Coronary artery (tissue), 2 donors: ENCODE measurements around the gene SMIM35.

Experiments
- DNase-seq: peaks from one replicate; pipeline ENCODE4 v3.0.0-alpha.2; 2017; ENCODE audit warnings: low spot score
- H3K27ac ChIP-seq, 2 donors: fragments of 200-600 bp; sonication (generic); one replicate each; pipeline ENCODE4 v1.5.1; 2016 to 2019
- H3K4me3 ChIP-seq: fragments of 200-600 bp; sonication (generic); 2 replicates; pipeline ENCODE4 v1.5.1; 2016; ENCODE audit warnings: mild to moderate bottlenecking, moderate library complexity
- TF ChIP-seq, protein P1 (sequence below): fragments of 200-600 bp; sonication (generic); IDR thresholded peaks from one replicate; pipeline ENCODE4 v1.5.1; 2019; ENCODE audit warnings: antibody characterized with exemption

SMIM35 gene

DNA sequence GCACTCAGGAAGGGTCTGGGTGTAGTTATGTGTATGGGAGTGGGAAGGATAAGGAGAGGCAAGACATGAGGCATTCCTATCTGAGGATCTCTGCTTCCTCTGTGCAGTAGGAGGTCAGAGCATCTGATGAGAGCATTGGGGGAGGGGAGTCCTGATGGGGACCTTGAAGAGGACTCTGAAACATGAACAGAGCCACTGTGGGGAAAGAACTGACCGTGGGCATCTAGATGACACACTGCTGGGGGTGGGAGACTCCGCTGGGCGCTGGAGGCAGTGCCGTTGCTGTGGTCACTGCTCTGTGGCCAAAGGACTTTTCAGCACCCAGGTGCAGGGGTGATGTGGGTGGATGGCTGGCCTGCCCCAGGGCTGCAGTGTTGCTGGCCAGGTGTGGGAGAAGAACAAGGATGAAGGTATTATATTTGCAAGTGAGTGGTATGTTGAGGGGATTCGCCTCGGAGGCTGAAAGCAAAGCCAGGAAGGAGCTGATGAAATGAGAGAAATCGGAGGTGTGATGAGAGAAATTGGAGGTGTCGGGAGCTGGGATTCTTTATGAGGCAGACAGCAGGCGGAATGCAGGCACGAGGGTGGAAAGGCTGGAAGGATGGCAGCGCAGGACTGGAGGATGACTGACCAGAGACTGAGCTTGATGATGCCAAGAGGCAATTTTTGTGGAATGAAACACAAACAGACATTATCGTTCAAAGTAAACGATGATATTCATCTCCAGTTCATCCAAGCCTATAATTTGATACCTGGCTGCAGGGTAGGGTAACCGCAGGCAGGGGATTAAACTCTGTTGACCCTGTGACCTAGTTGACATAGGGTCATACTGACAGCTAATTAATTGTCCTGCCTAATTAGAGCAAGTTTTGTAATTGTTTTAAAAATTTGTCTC, 29.3 kb downstream of the SMIM35 start:
- H3K27ac ChIP-seq = no peak overlapping the region
- DNase-seq = peak; percentile 41
- TF ChIP-seq, protein P1, sequence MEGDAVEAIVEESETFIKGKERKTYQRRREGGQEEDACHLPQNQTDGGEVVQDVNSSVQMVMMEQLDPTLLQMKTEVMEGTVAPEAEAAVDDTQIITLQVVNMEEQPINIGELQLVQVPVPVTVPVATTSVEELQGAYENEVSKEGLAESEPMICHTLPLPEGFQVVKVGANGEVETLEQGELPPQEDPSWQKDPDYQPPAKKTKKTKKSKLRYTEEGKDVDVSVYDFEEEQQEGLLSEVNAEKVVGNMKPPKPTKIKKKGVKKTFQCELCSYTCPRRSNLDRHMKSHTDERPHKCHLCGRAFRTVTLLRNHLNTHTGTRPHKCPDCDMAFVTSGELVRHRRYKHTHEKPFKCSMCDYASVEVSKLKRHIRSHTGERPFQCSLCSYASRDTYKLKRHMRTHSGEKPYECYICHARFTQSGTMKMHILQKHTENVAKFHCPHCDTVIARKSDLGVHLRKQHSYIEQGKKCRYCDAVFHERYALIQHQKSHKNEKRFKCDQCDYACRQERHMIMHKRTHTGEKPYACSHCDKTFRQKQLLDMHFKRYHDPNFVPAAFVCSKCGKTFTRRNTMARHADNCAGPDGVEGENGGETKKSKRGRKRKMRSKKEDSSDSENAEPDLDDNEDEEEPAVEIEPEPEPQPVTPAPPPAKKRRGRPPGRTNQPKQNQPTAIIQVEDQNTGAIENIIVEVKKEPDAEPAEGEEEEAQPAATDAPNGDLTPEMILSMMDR = no peak
- no peak overlapping the region for H3K4me3 ChIP-seq

DNA sequence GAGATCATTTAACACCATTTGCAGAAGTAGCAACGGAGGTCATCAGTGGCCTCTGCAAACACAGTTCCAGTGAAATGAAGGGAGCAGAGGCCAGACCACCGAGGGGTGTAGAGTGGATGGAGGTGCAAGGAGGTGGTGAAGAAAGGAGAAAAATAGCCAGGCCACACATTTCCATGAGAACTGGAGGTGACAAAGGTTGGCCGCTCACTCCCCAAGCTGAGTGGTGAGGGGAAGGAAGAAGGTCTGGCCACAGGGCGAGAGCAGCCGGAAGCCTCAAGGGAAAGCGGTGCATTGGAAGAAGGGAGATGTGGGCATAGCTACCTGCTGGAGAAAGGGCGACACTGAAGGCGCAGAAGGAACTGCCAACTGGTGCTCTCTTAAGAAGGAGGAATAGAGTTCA, 30.0 kb downstream of the SMIM35 start:
- TF ChIP-seq, protein P1 = no peak
- peak; percentile 55 for DNase-seq
- no peak overlapping the region for H3K4me3 ChIP-seq
- H3K27ac ChIP-seq = no peak overlapping the region

DNA sequence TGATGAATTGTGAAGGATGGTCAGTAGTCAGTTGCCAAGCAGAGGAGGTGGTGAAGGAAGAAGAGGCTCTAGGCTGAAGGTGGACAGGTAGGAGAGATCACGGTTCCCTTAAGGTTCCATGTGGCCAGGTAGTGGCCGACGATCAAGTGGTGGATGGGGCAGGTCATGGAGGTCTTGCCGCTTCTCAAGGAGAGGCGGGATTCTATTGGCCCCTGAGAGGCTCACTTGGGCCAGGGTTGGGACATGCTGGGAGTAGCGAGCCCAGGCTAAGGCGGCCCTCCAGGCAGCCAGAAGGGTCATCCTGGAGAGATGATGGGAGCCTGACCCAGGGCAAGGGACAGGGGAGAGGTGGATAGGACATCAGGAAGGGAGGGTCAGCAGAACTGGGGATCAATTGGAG, 30.8 kb downstream of the SMIM35 start:
- H3K4me3 ChIP-seq = no peak overlapping the region
- DNase-seq = peak; percentile 58
- TF ChIP-seq, protein P1 = no peak
- no peak overlapping the region for H3K27ac ChIP-seq

DNA sequence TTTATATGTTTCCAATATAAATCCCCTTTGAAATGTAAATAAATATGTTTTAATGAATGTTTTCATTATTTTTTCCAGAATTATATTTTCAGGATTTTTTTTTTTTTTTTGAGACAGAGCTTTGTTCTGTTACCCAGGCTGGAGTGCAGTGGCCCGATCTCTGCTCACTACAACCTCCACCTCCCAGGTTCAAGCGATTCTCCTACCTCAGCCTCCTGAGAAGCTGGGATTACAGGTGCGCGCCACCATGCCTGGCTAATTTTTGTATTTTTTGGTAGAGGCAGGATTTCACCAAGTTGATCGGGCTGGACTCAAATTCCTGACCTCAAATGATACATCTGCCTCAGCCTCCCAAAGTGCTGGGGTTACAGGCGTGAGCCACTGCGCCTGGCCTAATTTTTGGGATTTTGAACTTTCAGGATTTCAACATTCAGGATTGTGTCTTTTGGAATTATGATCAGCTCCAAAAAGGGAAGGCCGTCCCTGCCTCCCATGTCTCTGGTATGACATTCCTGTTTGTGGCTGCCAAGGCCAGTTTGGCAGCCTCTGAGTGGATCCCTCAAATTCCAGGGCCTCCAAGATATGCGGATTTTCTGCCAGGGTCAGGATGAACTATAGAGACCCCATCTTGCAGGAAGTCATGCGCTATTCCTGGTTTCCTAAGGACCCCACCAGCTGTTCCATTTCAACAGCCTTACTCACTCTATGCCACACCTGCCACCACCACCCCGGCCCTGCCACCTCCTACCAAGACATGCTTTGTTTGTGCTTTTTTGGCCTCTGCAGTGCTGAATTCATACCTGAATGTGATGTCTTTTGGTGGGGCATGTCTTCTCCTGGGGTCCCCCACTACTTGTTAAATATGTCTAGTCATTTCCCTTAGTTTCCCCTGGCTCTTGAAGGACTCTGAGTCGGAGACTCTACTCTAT, 31.8 kb downstream of the SMIM35 start:
- Histone ChIP-seq H3K27ac (no peak overlapping the region), H3K4me3 (no peak overlapping the region)
- TF ChIP-seq, protein P1 = no peak
- peak; percentile 45 for DNase-seq

DNA sequence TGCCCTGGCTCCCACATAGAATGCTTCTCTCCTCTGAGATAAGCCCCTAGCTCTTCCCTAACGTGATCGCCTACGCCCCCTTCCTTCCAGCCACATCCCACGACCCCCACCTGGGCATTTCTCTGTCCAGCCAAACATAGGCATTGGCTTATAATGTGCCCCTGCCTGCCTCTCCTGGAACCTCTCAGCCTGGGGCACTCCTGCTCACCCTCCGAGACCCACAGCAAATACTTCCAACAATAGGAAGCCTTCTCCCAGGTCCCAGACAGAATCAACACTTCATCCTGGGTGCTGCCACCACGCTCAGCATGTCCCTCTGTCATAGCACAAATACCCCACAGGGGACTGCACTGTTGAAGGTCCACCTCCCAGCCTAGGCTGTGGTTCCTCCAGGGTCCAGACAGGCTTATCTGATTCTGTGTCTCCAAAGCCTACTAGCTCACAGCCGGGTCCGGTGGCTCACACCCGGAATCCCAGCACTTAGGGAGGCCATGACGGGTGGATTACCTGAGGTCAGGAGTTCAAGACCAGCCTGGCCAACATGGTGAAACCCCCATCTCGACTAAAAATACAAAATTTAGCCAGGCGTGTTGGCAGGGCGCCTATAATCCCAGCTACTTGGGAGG, 34.1 kb downstream of the SMIM35 start:
- TF ChIP-seq, protein P1 = no peak
- peak; percentile 67 for DNase-seq
- Histone ChIP-seq H3K27ac (no peak overlapping the region), H3K4me3 (no peak overlapping the region)

DNA sequence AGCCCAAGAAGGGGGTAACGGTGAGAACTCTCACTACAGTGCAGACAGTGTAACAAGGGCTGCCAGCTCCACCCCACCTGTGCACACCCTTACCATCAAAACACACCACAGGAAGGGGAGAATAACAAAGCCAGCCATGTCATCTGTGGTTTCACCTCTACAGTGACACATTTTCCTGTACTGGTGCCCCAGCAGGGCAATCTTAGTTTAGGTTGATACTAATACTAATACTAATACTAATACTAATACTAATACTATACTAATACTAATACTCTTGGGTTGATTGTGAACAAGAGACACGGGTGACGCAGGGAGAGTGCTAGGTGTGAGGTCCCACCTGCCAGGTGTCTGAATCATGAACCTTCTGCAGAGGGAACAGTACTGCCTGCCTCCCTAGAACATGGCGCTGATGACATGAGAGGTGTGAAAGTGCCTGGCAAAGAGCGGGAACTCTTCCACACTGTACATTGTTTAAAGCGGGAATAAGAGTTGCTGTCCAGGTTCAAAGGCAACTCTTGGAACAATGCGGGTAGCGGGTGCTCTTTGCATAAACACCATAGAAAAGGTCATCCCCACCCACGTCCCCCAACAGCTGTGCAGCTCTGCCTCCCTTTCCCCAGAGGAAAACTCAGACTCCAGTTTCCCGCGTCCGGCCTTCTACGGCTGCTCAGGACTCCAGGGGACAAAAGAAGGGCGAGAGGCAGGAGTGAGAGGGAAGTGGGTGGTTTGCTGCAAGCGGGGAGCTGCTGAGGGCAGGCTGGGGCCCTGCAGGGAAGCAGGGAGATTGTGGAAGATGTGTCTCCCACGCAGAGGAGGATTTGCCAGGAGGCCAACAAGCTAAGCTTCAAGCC, 34.9 kb downstream of the SMIM35 start:
- Histone ChIP-seq H3K27ac (no peak overlapping the region), H3K4me3 (no peak overlapping the region)
- TF ChIP-seq, protein P1 = no peak
- DNase-seq = peak; percentile 41
